NCI-H82 treated with DMSO at 0.1 percent for 48 hours (cell line): ENCODE data around the gene HMX1.

Experiments
- DNase-seq: peaks from one replicate; lab custom pipeline; 2025; ENCODE audit not compliant: unreplicated experiment; lab: John Stamatoyannopoulos, UW

Gene HMX1

DNA sequence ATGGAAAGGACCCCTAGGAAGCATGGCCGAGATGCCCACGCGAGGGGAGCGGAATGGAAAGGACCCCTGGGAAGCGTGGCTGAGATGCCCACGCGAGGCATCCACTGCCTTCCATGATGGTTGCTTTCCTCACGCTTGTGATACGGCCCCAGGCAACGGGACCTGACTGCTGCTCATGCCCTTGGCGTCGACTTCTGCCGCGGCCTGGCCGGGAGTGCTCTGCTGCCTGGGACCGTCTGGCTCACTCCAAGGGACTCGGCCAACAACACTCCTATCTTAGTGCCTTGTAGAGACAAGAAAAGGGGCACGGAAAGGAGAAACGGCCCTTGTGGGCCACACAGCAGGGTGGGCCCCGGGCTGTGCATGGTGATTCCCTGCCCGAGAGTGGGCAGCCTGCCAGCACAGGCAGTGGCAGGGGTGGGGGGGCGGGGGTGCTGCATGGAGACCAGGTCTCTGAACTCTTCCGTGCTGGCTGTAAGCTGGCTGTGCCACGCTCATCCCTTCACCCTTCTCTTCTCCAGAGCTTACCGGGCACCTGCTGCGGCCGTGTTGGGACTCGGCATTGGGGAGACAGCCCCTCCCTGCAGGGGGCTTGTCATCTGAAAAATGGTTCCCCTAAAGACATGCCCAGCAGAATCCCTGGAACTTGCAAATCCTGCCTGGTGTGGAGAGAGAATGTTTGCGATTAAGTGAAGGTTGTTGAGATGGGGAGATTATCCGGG, 38.6 kb upstream of the HMX1 start:
- DNase-seq = no peak

DNA sequence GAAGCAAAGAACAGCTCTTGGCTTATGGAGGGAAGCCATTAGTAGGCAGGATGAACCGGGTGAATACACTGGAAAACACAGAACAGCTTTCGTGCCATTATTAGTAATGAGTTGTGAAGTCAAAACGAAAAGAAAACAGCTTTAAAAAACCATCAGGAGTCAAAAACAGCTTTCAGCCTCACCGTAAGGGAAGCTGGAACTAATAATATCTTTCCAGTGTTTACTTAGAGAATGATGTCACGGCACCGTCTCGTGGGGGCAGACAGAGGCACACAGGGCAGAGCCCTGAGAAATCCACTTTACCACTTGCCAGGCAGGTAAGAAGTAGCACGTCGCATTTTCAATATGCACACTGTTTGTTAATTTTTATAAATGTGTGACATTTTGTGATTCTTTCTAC, 37.9 kb upstream of the HMX1 start:
- DNase-seq = no peak

DNA sequence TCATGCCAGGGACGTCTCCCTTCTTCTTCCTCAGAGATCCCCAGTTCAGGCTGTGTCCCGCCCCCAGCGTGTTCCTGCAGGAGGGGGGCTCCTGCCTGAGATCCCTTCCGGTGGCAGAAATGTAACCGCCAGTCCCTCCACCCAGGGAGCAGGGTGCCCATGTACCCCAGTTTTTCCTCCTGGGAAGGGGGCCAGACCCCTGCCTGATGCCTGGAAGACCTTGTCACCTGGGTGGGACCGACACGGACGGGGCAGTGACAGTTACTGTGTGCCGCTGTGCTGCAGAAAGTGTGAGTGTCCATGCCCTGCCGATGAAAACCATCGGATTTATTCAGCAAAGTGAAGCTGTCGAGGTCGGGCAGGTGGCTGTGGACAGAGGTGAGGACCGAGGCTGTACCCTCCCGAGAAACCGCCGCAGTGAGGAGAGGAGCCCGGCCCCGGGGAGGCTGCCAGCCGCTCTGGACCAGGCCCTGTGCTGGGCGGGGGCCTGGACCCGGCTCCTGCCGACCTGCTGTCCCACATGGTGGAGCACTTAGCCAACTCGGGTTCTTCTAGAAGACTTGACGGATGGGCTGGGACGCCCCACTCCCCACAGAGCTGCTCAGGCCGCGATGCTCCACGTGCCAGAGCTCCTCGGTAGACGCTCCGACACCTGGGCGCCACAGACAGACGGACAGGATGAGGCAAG, 36.7 kb upstream of the HMX1 start:
- no peak for DNase-seq

DNA sequence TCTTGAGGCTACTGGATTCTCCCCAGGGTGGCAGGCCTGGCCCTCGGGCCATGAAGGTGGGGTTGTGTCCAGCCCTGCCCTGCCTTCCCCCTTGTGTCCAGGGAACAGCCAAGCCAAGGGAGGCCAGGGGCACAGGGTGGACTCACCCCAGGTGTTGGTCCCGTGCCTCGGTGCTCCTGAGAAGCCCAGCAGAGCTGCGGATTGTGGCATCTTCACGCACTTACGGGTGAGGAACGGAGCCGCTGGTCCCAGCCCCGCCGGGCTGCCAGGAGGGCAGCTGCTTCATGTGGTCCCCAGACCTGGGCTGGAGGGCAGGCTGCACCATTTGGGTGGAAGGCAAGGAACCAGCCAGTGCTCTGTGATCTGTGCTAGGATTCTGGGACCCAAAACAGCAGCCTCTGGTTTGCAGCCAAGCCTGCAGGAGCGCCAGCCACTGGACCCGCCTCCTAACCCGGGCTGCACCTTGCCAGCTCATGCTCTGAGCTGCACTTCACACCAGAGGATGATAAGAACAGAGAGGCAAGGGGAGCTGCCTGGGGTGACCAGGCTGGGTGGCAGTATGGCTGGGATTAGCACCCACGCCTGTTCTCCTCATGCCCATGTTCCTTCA, 36.1 kb upstream of the HMX1 start:
- no peak for DNase-seq

DNA sequence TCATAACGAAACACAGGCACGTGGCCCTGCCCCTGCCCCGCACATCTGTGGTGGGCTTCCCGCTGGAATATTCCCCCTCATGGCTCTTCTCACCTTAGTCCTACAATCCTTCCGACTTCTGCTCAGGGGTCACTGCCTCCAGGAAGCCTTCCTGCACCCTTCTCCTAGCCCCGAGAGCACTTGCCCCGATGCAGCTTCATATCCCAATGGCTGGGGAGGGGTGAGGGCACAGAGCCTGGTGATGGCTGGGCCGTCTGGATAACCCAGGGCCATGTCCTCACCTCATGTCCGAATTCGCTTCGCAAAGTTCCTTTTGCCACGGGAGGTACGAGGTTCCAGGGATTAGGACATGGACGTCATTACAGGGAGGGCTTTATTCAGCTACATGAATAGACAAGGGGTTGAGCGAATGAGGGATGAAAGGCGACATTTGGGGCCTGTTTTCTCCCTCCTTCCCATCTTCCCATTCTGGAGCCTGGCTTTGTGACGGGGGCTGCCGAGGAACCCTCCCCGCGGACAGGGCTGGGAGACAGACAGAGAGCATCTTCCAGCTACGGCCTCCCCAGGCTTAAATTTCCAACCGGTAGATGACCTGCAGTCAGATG, 35.5 kb upstream of the HMX1 start:
- no peak for DNase-seq

DNA sequence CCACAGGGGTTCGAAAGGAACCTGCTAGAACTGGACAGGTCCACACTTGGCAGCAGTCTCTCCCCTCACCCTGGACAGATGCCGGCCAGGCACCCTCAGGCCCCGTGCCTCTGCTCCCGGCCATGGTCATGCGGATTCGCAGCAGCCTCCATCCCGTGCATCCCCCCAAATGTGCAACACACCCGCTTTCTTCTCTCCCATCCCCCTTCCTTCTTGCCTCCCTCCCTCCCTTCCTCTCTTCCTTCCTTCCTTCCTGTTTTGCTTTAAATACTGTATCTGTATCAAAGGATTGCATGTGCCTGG, 35.0 kb upstream of the HMX1 start:
- no peak for DNase-seq

DNA sequence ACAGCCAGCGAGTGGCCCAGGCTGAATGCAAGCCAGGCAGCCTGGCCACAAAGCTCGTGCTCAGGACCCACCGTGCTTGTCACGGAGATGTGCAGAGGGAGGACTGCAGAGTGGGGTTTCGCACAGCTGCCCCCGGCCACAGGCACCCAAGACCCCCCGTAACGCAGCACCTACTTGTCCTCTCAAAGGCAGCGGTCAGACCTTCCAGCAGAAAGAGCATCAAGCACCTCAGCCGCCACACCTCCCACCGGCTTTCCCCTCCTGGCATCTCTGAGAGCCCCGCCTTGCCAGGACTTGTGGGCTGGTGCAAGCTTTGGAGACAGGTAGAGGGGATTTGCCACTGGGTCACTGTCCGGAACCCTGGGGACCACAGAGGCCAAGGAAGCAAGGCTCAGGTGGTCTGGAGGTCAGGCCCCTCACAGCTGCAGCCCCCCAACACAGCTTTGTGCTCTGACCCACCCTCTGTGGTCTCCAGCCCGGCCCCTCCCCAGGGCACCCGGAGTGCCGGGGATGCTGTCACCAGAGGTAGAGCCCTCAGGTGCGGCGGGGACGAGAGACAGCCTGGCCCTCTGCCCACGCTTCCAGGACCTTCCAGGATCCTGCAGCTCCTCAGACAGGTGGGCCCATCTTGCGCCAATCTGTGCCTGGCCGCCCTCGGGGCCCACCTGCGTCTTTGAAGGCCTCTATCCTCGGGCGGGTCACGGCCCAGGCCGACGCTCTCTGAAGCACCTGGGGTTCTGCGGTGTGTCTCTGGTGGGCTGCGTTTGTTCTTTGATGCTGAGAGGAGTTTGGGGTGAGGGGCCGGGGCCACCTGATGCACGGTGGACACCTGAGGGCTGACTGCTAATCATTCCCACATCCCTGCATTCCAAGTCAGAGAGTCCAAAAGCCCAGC, 34.4 kb upstream of the HMX1 start:
- no peak for DNase-seq

DNA sequence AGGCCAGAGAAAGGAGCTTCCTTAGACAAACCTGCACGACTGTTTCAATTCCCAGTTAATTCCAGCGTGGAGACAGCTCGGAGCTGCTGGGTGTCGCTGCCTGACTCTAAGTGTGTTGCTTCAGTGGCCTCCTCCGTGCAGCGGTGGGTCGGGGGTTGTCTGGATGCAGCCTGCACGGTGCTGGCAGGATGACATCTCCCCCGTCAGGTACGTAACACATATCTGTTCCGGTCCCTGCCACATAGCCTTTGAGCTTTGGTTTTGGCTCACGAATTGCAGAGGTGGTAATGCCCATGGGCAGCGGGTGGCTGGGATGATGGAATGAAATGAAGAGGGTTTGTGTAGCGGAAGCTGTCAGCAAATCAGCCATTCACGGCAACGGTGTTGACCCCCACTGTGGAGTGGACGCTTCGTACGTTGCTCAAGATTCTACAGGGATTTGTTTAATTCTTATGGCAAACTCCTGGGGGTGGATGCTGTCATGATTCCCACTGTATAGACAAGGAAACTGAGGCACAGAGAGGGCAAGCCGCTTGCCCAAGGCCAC, 33.7 kb upstream of the HMX1 start:
- DNase-seq = no peak

DNA sequence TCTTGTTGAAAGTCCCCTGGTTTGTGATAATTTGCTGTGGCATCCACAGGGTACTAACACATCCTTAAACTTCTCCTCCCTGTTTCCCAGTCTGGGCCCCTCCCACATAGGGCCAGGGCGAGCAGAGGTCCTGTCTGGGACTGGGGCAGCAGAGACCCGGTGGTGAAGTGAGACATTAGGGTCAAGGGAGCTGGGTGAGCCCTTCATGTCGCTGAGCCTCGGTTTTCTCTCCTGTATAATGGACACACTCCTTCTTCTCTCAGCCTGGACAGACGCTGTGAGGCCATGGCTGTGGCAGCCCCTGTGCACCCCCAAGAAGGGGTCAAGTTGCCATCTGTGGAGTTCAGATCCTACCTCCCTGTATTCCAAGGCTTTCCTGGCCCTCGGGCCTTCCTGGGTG, 33.0 kb upstream of the HMX1 start:
- DNase-seq = no peak

DNA sequence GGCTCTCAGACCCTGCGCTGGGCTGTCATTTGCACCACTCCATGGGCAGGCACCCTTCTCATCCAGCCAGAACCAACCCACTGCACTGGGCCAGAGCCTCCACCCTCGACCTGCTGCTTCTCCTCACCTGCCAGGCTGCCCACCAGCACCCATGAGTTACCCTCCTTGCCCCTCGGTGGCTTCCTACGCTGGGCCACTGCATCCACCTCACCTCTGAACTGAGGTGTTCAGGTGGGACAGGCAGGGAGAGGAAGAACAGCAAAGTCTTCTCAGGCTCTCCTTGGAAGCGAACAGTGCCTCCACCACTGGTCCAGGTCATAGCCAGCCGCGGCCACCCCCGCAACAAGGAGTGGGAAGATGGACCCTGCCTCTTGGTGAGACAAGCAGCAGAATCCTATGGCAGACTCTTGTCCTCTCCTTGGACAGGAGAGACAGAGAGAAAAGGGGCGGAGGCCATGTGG, 32.4 kb upstream of the HMX1 start:
- DNase-seq = no peak

DNA sequence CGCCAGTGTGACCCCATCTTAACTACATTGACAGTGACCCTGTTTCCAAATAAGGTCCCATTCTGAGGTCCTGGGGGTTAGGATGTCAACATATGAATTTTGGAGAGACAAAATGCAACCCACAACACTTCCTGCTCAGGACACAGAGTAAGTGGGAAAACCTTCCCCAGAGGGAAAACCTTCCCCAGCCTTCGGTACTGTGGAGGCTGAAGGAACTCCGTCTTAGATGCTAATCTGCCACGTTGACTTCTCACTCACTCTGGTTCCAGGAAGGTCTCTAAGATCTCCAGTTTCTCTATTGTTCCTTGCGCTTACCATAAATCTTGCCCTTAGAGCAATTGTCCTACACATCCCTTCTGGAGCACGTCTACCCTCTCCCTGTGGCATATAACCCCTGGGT, 29.7 kb upstream of the HMX1 start:
- no peak for DNase-seq

DNA sequence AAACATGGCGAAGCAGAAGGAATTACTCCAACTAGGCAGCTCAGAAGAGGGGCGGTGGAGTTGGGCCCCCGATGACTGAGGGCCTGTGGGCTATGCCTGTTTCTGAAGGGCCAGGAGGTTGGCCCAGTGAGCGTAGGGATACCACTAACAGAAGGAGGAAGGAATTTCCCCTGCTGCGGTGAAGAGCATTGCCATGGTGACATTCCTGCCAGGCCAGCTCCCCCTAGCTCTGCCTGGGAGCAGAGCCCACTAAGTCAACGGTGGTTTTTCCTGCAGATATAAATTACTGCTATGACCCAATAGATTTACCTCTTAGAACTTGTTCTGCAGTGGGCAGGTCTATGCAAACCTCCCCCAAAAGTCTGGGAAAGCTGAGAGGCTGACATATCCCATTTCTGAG, 28.9 kb upstream of the HMX1 start:
- no peak for DNase-seq

DNA sequence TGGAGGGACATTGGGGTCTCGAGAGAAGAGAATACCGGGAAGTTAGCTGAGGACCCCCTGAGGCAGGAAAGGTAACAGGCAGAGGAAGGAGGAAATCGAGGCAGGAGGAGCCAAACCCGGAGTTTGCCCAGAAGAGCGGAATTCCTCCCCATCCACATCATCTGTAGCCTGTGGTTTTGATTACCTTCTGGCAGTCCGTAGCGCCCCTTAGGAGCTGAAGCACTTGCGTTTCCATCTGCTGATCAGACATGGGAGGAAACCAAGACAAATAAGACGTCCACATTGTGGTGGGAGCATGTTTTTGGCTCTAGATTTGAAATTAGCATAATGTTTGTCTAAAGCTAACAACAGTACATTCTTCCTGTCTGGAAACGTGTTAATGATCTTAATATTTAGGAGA, 26.8 kb upstream of the HMX1 start:
- no peak for DNase-seq

DNA sequence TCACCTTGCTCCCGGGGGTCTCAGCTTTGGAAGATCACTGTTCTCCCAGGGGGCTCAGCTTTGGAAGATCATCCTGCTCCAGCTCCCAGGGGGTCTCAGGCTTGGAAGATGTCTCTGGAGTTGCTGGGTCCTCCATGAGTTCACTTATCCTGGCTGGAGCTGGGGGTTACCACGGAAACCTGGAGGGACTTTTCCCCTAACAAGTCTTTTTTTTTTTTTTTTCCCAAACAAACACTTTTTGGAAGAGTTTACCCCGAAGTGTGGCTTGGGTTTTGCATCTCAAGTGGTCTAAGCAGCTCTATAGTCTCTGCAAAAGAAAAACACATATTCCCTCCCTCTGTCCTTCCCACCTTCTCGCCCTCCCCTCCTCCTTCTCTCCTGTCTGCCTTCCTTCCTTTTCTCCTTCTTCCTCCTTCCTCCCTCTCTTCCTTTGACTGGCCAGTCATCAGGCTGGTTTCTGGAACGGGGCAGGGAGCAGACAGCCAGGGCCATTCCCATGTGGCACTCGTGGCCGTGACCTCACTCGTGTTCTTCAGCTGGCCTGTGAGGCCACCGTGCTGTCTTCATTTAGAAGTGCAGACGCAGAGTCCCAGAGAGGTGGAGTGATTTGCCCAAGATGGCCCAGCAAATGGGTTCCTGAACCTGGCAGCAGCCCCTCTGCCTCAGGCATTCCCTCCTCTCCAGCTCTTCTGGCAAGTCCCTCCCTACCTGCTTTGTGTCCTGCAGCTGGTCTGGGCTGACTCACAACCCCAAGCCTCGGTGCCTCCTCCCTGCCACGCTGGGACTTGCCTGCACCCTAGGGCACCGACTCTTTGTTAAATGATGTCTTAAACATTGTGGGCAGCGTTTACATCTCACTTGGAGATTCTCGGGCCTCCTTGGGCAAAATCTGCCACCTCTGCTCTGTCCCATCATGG, 25.9 kb upstream of the HMX1 start:
- DNase-seq = no peak

DNA sequence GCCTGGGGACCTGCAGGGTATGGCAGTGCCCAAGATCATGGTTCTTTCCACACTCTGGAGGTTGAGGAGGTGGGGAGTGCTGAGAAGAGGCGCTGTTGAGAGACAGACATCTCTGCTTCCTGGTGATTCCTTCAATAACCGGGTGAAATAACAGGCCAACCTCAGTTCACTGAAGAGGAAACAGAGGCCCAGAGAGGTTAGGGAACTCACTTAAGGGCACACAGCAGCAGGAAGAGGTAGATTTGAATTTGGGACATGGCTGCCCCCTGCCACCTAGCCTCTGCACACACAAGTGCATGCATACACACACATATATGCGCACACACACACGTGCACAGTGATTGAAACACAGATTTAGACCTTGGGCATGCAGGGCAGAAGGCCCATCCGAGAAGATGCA, 24.9 kb upstream of the HMX1 start:
- DNase-seq = no peak

DNA sequence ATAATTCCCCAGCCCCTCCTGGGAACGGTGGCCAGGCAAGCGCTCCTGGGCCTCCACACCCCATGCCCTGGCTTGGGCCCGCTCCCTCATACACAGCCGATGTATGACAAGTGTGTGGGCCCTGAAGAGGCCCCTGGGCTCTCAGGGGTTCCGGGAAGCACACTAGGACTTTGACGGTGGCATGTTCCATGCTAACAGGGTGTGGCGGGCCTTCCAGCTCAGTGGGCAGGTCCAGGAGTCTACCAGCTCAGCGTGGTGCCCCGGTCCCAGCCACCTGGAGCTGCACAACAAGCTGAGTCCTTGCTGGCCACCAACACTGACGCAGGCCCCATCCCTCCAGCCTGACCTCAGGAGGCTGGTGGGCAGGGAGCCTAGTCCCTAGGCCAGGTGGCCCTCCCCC, 24.4 kb upstream of the HMX1 start:
- no peak for DNase-seq

DNA sequence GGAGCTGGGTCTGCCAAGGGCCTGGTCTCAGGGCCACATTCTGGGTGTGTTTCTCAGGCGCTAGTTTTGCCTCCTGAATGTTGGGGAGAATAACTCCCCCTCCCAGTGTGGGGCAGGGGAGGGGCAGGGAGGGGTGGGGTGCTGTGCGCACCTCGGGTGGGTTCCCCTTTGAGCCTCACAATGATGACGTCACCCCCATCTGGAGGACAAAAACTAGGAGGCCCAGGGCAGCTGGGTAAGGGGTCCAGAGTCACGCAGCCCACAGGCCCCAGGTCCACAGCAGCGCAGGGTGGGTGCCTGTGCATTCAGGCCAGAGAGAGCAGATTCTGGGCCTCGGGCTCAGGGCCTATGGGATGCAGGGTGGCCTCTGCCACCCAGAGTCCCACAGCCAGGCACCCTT, 23.7 kb upstream of the HMX1 start:
- DNase-seq = no peak

DNA sequence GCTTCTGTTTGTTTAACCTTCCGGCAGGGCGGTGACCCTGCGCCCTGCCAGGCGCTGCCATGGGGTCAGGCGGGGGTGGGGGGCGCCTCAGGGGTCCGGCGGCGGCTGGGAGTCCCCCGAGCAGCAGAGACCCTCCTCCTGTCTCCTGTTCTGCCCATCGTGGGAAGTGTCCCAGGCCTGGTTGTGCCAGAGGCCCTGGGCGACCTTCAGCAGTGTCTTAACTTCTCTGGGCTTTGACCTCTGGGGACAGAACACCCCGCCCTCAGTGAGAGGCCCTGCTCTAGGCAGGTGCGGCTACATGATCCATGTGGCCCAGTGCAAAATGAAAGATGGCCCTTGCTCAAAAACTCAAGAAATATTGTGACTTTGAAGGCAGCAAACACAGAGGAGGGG, 22.8 kb upstream of the HMX1 start:
- no peak for DNase-seq

DNA sequence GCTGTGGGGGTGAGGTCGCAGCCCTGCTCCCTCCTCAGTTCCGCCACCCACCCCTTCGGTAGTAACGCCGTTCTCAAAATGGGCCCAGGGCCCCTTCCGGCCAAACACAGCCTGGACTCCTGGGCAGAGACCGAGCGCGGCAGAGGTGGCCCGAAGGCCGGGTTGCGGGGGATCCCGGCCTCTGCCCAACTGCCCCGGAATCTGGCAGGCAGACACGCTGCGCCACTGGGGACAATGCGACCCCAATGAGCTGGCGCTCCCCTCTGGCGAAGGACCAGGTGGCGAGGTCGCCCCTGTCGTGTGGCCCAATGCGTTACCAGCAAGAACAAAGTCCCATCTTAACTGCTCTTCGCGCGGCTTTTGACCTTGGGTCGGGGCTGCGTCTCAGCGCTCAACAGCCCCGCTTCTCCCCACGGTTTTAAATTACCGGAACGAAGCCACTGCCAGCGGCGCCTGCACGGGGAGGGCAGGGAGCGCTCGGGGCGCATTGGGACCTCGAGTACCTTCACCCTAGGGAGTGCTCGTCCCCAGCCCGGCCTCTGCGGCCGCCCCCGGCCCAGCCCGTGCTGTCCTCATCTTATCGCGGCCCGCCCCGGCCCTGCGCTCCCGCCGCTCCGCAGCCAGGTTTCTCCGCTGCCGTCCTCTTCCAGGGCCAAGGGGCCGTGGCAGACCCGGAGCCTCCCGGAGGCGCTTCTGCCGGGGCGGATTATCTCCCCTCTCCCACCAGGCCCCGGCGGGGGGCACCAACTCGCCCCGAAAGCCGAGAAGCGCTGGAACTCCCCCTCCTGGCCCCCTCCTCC, 22.2 kb upstream of the HMX1 start:
- DNase-seq = no peak
